GM10248 (cell line): ENCODE data around the gene MRPL36.

Experiments
- CTCF ChIA-PET: fragments of 300-600 bp; sonication (Branson Sonifier 250); formaldehyde crosslinking; extraction: SDS; loops from one replicate; lab custom pipeline; 2021; ENCODE audit warnings: antibody characterized with exemption; lab: Yijun Ruan, JAX
- POLR2A ChIA-PET: fragments of 350-650 bp; sonication (Branson Sonifier 250); formaldehyde crosslinking; extraction: SDS; loops from one replicate; lab custom pipeline; 2020; ENCODE audit warnings: antibody characterized with exemption; lab: Yijun Ruan, JAX
- DNase-seq: peaks from one replicate; pipeline ENCODE4 v3.0.0; 2012; ENCODE audit errors: extremely low spot score
- TF ChIP-seq, protein P1 (sequence below): IDR thresholded peaks from 2 replicates; pipeline ENCODE4 v1.5.1; 2012; ENCODE audit warnings: mild to moderate bottlenecking, low read depth; ENCODE audit errors: extremely low read depth, missing control alignments, control extremely low read depth

The MRPL36 gene

DNA sequence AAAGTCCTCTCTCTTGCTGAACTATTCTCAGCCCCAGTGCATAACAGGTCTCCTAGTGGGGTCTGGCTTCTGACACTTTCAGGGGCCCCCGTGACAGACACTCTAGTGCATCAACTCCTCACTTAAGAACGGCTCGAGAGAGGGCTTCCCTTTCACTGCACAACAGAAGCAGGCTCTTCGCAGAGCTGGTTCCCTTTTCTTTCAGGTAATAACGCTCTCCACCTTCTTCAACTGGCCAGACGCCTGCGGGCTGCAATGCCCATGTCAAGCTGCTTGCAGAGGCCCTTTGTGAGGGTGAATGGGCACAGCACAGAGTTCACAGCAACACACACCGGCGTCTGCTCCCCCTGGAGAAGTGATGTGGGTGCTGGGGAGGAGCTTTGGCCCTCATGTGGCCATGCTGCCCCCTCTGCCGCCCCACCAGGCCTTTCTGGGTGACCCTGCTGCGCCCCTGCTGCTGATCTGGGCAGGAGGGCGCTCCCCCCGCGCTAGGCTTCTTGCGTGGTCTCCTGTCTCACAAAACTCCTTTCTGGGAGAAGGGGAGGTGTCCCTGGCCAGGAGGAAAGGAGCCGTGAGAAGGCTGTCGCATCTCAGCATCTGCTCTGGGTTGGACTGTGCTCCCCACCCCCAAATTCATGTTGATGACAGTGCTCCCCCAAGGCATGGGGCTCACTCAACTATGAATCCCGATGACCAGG is 2.4 kb downstream of the MRPL36 start:
- ChIA-PET POLR2A (interaction anchor here (0.5 kb wide), 1 partner anchor 241 kb away, joined by 4 read pairs; no protein-coding TSS in a partner anchor), CTCF (interaction anchor here (1.1 kb wide), 1 partner anchor 34 kb away, joined by 3 read pairs; no protein-coding TSS in a partner anchor)
- TF ChIP-seq, protein P1, sequence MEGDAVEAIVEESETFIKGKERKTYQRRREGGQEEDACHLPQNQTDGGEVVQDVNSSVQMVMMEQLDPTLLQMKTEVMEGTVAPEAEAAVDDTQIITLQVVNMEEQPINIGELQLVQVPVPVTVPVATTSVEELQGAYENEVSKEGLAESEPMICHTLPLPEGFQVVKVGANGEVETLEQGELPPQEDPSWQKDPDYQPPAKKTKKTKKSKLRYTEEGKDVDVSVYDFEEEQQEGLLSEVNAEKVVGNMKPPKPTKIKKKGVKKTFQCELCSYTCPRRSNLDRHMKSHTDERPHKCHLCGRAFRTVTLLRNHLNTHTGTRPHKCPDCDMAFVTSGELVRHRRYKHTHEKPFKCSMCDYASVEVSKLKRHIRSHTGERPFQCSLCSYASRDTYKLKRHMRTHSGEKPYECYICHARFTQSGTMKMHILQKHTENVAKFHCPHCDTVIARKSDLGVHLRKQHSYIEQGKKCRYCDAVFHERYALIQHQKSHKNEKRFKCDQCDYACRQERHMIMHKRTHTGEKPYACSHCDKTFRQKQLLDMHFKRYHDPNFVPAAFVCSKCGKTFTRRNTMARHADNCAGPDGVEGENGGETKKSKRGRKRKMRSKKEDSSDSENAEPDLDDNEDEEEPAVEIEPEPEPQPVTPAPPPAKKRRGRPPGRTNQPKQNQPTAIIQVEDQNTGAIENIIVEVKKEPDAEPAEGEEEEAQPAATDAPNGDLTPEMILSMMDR: no peak
- no peak for DNase-seq

DNA sequence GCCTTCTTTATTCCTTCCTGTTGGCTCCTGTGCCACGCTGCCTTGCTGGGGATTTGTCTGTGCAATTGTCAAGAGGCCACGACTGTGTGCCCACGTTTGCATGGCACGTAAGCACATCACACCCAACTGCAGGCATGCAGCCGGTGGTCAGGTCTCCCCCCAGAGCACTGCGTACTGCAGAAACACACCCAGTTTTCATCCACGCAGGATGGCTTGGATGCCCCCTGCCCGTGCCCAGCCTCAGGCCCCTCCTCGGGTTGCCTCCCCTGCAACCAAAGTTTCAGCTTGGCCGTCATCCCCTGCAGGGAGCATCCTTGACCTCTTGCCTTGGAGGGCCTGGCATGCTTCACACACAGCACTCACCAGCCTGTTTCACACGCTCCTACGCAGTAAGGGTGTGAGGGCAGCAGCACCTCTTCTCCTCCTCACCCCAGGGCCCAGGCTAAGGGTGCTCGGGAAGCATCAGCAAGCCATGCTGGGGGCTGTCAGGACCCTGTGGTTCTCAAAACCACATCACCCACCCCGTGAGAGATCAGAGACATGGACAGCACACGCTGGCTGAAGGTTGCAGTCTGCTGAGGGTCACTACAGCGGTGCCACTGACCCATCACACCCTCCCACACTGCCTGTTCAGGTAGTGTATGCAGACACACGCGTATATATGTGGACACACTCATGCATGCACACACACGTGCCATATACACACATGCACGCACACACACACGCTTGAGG is 3.1 kb downstream of the MRPL36 start:
- TF ChIP-seq, protein P1: no peak

DNA sequence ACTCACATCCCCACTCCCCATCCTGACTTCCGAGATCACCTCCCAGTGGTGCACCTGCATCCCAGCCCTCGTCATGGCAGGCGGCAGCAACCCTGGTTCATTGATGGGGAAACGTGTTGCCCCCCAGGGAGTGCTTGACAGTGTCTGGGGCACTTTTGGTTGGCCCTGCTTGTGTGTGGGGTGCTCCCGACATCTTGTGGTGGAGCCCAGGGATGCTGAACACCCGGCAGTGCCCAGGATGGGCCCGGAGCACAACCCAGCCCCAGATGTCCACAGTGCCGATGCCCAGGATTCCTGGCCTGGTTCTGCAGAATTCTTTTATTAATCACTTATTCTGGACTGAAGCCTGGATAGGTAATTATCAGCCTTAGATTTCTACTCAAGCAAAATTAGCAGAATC is 3.7 kb downstream of the MRPL36 start:
- ChIA-PET POLR2A (no interaction called here), CTCF (no interaction called here)
- TF ChIP-seq, protein P1: no peak
- DNase-seq: no peak

More for the DNA sequence above, 3.1 kb downstream of the MRPL36 start:
- POLR2A ChIA-PET: no interaction called here
- DNase-seq: no peak
- CTCF ChIA-PET: no interaction called here

DNA sequence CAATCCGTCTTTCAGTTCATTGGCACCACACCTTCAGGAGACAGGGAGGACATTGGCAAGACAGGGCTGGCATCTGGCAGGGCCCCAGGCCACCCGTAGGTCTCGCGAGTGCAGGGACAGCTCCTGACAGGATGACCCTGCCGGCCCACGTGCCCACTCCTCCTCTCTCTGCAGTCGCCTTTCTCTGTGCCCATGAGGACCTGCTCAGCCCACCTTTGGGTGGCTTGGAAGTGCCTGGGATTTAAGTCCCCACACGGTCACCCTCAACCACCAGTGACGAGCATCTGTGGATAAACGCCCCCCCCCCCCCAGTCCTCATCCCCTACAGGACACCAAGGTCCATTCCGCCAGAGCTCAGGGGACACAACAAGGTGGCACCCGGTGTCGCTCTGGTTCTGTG is 4.1 kb downstream of the MRPL36 start:
- CTCF ChIA-PET: no interaction called here
- TF ChIP-seq, protein P1: no peak
- no peak for DNase-seq
- POLR2A ChIA-PET: no interaction called here

DNA sequence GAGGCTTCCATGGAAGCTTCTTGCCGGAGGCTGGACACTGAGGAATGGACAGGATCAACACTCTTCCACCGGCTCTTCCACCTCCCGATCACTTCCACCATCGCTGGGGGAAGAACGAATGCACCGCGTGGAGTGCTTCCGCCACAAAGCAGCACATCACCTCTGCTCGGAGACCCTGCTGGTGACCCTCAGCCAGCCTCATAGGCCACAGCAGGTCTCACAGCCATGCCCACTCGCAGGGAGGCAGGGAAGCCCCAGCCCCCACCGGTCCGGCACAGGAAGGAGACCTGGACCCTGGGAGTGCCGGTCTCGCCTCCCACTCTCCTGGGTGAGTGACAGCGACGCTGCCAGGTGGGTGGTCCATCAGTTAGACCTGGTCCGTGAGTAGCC is 4.7 kb downstream of the MRPL36 start:
- no peak for DNase-seq
- TF ChIP-seq, protein P1: no peak
- ChIA-PET CTCF (no interaction called here), POLR2A (no interaction called here)

DNA sequence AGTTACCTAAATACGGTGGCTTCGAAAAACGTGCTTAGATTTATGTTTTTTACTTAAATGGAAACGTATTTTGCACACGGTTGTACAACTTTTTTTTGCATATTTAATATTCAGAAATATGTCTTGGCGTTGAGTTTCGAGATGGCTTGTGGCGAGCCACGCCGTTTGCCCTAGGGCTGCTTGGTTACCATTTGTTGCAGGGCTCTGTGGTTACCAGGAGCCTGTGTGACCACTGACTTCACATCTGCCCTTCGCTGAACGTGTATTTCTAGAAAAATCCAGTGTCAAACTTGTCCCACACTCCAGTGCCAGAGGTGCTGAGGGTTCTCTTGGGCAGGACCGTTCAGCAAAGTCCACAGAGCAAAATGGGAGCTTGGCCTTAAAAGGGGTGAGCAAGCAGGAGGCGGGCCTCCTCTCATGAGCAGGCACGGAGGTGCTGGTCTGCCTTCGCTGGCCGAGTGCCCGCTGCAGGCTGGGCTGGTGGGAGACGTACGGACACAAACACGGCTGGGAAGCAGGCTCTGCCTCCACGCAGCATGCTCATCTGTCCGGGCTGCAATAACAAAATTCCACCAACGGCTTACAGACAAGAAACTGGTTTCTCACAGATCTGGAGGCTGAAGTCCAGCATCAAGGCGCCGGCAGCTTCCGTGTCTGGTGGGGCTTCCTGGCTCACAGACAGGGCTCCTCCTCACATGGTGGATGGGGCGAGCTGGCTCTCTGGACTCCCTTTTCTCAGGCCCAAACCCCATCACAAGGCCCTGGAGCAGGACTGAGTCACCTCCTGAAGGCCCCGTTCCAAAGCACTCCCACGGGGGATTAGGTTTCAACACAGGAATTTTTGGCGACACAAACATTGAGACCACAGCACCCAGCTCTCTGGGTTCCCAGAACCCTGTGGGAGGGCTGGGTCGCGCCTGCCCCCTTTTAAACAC is 5.4 kb downstream of the MRPL36 start:
- POLR2A ChIA-PET: no interaction called here
- DNase-seq: no peak
- CTCF ChIA-PET: interaction anchor here (1.2 to 1.6 kb wide), 2 partner anchors 9 to 10 kb away, joined by 4 read pairs; no protein-coding TSS in a partner anchor
- TF ChIP-seq, protein P1: no peak
